Esophagus mucosa (tissue), 1 donor: ENCODE measurements around the gene PLEKHS1. TPM values are rescaled to one million over a fixed set of nuclear protein-coding genes. Genes with fewer than 3 reads are reported as not detected.
"Not testable (repeated sequence)": the region's sequence is repeated elsewhere in the genome, so short reads cannot be mapped to it uniquely, and the experiment has no call there.

Source experiments
- ATAC-seq: fragments of 200-7000 bp; cut with Tn5 transposase; one replicate; pipeline ENCODE4 v1.9.1; 2020
- total RNA-seq: library from RNA; stranded (reverse); gene quantifications from one replicate; pipeline ENCODE4 v1.2.4, GENCODE V29; 2023
- donor health status: DM: yes; HTN: yes; CAD: no.

PLEKHS1 gene
- total RNA-seq, 1 donor from 2014 or later = 1.0 TPM

GRCh38 chr10:113742466-113742865 lies 9.0 kb upstream of the PLEKHS1 start:
- no peak for ATAC-seq

- no peak for ATAC-seq
Measured at GRCh38 chr10:113743594-113743993, 7.9 kb upstream of the PLEKHS1 start.

GRCh38 chr10:113745374-113745773 lies 6.1 kb upstream of the PLEKHS1 start:
- no peak for ATAC-seq

GRCh38 chr10:113746217-113746957 lies 5.1 kb upstream of the PLEKHS1 start:
- ATAC-seq = no peak

- ATAC-seq = no peak
Measured at GRCh38 chr10:113752553-113752952, 1.1 kb downstream of the PLEKHS1 start.

- peak; percentile 26 for ATAC-seq
Measured at GRCh38 chr10:113753020-113753692, 1.7 kb downstream of the PLEKHS1 start.

GRCh38 chr10:113754125-113754524 lies 2.6 kb downstream of the PLEKHS1 start:
- no peak for ATAC-seq

GRCh38 chr10:113754768-113755167 lies 3.3 kb downstream of the PLEKHS1 start:
- no peak for ATAC-seq

GRCh38 chr10:113756940-113757543 lies 5.6 kb downstream of the PLEKHS1 start:
- ATAC-seq = no peak

GRCh38 chr10:113762083-113762482 lies 10.6 kb downstream of the PLEKHS1 start:
- no peak for ATAC-seq

- ATAC-seq = no peak
Measured at GRCh38 chr10:113764582-113764981, 13.1 kb downstream of the PLEKHS1 start.

GRCh38 chr10:113765910-113766309 lies 14.4 kb downstream of the PLEKHS1 start:
- ATAC-seq = no peak

GRCh38 chr10:113767222-113767621 lies 15.7 kb downstream of the PLEKHS1 start:
- ATAC-seq = no peak

- ATAC-seq = no peak
Measured at GRCh38 chr10:113770346-113770745, 18.9 kb downstream of the PLEKHS1 start.

GRCh38 chr10:113771131-113771530 lies 19.6 kb downstream of the PLEKHS1 start:
- not testable (repeated sequence) for ATAC-seq

GRCh38 chr10:113775686-113776294 lies 24.3 kb downstream of the PLEKHS1 start:
- ATAC-seq = no peak

- no peak for ATAC-seq
Measured at GRCh38 chr10:113776553-113776952, 25.1 kb downstream of the PLEKHS1 start.

GRCh38 chr10:113780681-113781250 lies 29.3 kb downstream of the PLEKHS1 start:
- ATAC-seq = no peak

- ATAC-seq = no peak
Measured at GRCh38 chr10:113782367-113782766, 30.9 kb downstream of the PLEKHS1 start.

- no peak for ATAC-seq
Measured at GRCh38 chr10:113782986-113783704, 31.7 kb downstream of the PLEKHS1 start.

- peak; percentile 94 for ATAC-seq
Measured at GRCh38 chr10:113788604-113789083, 37.2 kb downstream of the PLEKHS1 start.

GRCh38 chr10:113791691-113792090 lies 40.2 kb downstream of the PLEKHS1 start:
- ATAC-seq = no peak
